Right forelimb (tissue), 1 donor: ENCODE measurements around the gene HSPG2.
"Not testable (repeated sequence)": the region's sequence is repeated elsewhere in the genome, so short reads cannot be mapped to it uniquely, and the experiment has no call there.

Source experiments
- DNase-seq: peaks from one replicate; pipeline ENCODE4 v3.0.0-alpha.2; 2018

HSPG2 gene

GRCh38 chr1:21911205-21912001, 25.7 kb downstream of the HSPG2 start:
- DNase-seq: peak; percentile 79

GRCh38 chr1:21910558-21911204, 26.4 kb downstream of the HSPG2 start:
- DNase-seq: no peak

GRCh38 chr1:21909787-21910503, 27.2 kb downstream of the HSPG2 start:
- peak; percentile 86 for DNase-seq

DNA sequence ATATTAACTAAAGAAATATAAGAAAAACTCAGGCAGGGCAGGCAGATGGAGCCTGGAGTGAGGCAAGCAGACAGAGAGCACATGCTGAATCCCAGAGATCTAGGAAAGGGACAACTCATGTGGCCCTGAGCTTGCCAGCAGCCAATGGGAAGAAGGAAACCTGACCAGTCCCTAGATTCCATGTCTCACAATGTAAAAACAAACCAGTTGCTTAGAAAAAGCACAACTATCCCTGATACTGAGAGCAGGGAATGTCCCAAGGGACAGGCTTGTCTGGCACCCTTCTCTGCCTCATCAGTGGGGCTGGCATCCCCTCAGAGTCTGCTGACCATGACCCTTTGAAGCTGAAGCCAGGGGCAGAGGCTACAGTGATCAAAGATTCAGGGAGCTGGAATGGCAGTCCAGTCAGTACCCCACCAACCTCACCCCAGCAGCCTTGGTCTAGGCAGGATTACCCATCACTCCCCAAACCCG, 27.8 kb downstream of the HSPG2 start:
- DNase-seq: no peak

DNA sequence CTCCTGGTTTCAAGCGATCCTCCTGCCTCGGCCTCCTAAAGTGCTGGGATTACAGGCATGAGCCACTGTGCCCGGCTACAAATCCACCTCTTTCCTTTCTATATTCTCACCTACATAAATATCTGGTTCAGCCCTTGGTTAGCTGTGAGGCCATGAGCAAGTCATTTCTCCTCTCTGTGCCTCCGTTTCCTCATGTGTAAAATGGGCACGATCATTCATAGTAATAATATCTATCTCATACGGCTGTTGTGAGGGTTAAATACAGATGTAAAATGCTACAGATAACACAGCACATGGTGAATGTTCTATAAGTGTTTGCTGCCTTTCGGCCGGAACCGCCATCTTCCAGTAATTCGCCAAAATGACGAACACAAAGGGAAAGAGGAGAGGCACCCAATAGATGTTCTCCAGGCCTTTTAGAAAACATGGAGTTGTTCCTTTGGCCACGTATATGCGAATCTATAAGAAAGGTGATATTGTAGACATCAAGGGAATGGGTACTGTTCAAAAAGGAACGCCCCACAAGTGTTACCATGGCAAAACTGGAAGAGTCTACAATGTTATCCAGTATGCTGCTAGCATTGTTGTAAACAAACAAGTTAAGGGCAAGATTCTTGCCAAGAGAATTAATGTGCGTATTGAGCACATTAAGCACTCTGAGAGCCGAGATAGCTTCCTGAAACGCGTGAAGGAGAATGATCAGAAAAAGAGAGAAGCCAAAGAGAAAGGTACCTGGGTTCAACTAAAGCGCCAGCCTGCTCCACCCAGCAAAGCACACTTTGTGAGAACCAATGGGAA, 29.2 kb downstream of the HSPG2 start:
- DNase-seq: not testable (repeated sequence)

DNA sequence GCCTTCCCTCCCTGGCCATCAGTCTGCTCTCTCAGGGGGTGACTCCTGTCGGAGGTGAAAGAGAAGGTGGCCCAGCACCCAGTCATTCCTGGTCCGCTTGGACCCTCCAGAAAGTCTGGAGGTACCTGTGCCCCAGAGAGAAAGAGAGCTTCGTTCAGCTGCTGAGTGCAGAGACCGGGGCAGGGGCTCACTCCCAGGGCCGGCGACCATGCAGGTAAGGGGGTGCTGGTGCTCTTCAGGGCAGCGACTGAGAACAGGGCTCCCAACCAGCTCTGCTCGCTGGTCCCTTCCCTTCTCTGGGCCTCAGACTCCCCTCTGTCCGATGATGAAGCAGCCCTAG, 30.1 kb downstream of the HSPG2 start:
- DNase-seq: no peak

GRCh38 chr1:21906173-21907078, 30.7 kb downstream of the HSPG2 start:
- no peak for DNase-seq

- no peak for DNase-seq
Observed at GRCh38 chr1:21904704-21905520, 32.2 kb downstream of the HSPG2 start.

GRCh38 chr1:21904454-21904703, 32.7 kb downstream of the HSPG2 start:
- DNase-seq: no peak

DNA sequence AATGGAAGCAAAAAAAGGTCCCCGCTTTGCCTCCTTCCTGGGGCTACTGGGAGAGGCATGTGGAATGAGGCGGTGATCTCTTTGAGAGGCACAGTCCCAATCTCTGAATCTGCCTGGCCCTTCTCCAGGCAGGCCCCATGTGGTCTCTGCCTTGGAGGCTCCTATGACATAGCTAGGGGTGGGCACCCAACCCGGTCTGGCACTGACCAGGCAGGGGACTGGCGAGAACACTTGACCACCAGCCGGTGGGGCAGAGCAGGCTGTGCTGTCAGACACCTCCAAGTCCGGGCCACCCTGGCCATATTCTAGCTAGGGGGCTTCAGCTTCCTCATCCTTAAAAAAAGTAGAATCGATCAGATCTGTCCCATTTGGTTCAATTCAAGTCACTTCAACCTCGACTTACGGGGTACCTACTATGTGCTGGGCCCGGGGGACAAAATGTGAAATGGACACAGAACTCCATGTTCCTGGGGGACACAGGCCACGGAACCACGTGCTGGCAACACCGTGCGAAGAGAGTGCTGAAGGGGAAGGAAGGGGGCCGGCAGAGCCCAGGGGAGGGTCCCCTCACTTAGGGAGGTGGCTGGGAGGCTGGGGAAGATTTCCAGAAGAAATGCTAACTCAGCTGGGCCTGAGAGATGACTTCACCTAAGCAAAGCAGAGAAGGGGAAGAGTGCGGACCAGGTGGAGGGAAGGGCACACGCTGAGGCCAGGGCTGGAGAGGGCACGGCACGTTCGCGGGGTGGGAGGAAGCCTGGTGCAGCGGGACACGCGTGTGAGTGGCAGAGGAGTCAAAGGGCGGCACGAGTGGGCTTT, 33.3 kb downstream of the HSPG2 start:
- DNase-seq: no peak

- DNase-seq: no peak
Observed at GRCh38 chr1:21902026-21903012, 34.8 kb downstream of the HSPG2 start.

DNA sequence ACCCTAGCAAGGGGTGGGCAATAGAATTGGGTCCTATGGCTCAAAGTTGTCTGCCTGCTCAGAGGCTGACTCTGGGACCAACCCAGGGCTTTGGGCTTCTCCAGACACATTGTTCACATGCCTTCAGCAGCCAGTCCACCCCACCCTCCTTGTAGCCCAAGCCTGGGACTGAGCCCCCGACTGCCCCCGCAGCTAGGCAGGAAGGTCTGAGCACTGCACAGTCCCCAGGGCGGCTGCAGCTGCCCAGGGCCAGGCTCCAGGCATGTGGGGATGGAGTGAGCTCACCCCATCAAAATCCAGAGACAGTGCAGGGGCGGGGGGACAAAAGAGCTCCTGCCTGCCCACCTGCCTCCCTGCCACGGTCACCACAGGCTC, 35.6 kb downstream of the HSPG2 start:
- DNase-seq: no peak

- no peak for DNase-seq
Observed at GRCh38 chr1:21900766-21901472, 36.2 kb downstream of the HSPG2 start.

- no peak for DNase-seq
Observed at GRCh38 chr1:21899987-21900386, 37.1 kb downstream of the HSPG2 start.

GRCh38 chr1:21899267-21899810, 37.8 kb downstream of the HSPG2 start:
- DNase-seq: no peak

DNA sequence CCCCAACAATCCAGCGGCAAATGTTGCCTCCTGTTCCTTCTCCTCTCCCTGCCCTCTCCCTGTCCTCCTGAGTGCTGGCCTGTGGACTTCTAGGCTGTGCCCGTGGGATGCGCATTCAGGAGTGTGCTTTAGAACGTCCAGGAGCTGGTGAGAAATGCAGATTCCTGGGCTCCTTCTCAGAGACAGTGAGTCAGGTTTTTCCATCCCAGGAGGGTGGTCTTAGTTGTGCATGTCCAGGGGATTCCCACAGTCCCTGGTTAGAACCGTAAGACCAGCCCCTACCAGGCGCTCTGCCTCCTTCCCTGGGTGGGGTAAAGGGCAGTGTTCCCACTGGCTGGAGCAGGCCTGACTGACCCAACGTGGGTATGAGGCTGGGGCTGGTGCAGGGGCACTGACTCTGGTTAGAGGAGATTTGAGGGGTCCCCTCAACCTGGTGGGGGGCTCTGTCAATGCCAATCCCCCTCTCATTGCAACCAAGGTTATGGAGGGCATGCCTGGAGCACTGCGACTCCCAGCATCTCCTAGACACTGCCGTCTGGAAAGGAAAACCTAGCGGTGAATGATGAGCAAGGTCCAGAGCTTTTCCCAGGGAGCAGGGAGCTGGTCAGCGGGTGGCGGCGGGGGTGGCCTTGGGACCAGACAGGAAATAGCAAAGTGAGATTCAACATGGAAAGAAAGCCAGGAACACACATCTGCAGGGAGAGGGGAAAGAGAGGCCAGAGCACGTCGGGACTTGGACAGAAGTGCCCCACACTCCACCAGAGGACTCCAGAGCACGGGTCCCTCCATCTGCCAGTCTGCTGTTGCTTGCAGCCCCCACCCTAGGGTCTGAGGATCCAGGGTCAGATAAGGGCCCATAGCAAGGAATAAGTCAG, 38.5 kb downstream of the HSPG2 start:
- no peak for DNase-seq

- no peak for DNase-seq
Observed at GRCh38 chr1:21897844-21898243, 39.3 kb downstream of the HSPG2 start.
